Embryonic facial prominence (tissue), 1 donor: ENCODE results near the gene SEZ6L2.
A peak's percentile ranks its signal among the peaks of the same experiment; 100 is the strongest.
"Not testable (repeated sequence)": the region's sequence is repeated elsewhere in the genome, so short reads cannot be mapped to it uniquely, and the experiment has no call there.

Experiments
- DNase-seq: peaks from one replicate; pipeline ENCODE4 v3.0.0-alpha.2; 2016; ENCODE audit errors: extremely low spot score

The SEZ6L2 gene

DNA sequence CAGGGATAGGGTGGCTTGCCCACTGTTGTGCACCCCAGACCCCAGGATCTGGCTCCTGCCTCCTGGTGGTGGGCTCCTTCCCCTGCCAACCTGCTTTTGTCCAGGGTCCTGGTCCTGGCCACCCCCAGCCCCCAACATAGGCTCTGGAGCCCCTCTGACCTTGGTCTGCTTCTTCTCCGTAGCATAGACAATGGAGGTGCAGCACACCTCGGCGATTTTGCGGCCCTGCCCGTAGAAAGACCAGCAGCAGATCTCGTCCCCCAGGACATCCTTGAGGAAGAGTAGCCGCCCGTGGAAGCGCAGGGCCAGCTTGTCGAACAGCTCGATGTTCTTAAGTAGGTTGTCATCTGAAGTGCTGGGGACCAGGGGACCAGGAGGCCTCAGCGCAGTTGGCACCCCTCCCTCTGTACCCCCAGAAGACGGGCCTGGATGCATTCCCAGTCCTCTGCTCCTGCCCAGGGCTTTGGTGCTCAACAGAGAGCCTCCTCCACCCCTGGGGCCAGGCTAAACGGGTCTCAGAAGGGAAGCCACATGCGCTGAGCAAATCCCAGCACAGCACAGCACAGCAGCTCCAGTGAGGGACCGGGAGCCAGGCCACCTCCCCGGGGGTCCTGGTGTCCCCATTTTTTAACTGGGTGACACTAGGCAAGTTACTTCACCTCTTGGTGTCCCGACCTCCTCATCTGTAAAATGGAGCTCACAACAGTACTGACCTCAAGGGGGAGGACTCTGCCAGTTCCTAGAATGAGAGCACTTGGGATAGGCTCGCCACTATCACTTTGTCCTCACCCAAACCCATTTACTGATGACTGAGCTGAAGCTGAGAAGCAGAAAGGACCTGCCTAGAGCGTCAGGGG, 11.7 kb upstream of the SEZ6L2 start:
- DNase-seq, result no peak

- not testable (repeated sequence) for DNase-seq
Measured at GRCh38 chr16:29909851-29910250, 10.5 kb upstream of the SEZ6L2 start.

- DNase-seq, result no peak
Measured at GRCh38 chr16:29909391-29909790, 10.0 kb upstream of the SEZ6L2 start.

GRCh38 chr16:29908719-29909220, 9.4 kb upstream of the SEZ6L2 start:
- no peak for DNase-seq

DNA sequence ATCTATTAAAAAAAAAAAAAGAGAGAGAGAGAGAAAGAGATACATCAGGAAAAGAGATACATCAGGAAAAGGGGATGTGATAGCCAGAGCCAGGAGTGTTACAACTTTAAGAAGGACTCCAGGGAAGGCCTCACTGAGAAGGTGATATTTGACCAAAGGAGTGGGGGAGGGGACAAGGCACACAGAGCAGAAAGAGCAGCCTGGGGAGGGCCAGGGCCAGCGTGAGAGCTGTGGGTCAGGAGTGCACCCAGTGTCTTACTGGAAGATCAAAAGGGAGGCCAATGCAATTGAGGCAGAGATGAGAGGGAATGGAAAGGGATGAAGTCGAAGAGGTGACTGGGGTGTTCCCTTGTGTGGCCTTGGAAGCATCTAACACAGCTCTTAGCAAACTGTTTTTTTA, 8.6 kb upstream of the SEZ6L2 start:
- DNase-seq, result no peak

DNA sequence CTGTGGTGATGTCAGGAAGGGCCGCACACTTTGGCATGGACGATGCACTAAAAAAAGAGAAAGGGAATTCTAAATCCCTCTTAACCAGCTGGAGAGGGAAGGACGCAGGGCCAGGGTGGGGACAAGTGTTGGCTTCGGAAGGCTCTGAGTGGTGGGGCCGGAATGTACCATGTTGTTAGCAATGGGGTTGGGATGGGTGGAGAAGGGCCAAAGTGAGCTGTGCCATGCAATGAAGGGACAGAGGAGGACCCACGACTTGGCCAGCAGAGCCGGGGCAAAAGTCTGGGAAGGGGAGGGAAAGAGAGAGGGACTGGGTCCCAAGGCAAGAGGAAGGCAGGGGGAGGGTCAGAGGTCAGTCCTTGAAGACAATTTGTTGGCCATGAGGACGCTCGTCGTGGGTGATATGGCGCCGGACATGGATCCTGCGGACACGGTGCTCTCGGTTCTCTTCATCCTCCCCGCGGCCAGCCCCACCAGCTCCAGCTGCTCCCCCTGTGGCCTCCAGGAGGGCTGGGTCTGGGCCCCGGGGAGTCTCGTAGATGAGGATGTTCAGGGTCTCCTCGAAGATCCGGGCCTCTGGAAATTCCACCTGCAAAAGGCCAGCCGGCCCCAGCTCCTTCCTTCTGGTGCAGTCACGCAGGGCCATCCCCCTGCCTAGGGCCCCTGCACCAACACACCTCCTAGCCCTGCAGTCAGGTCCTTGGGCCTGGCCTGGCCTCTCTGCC, 7.3 kb upstream of the SEZ6L2 start:
- no peak for DNase-seq

GRCh38 chr16:29905668-29906067, 6.3 kb upstream of the SEZ6L2 start:
- no peak for DNase-seq

DNA sequence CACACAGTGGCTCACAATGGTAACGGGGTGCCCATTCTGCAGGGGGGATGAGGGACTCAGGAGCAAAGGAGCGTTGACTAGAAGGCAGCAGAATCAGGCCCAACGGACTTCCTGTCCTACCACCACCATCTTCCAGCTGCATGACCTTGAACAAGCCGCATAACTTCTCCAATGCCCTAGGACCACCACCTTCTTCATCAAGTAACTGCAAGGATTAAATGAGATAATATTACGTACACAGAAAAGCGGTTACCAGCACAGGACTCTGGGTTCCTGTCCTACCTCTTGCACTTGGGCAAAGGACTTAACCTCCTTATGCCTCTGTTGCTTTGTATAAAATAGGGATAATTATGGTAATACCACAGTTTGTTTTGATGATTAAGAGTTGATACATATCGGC, 5.6 kb upstream of the SEZ6L2 start:
- DNase-seq, result no peak

- DNase-seq, result no peak
Measured at GRCh38 chr16:29903590-29903989, 4.2 kb upstream of the SEZ6L2 start.

- DNase-seq, result no peak
Measured at GRCh38 chr16:29901607-29901945, 2.2 kb upstream of the SEZ6L2 start.

GRCh38 chr16:29900888-29901606, 1.7 kb upstream of the SEZ6L2 start:
- no peak for DNase-seq

DNA sequence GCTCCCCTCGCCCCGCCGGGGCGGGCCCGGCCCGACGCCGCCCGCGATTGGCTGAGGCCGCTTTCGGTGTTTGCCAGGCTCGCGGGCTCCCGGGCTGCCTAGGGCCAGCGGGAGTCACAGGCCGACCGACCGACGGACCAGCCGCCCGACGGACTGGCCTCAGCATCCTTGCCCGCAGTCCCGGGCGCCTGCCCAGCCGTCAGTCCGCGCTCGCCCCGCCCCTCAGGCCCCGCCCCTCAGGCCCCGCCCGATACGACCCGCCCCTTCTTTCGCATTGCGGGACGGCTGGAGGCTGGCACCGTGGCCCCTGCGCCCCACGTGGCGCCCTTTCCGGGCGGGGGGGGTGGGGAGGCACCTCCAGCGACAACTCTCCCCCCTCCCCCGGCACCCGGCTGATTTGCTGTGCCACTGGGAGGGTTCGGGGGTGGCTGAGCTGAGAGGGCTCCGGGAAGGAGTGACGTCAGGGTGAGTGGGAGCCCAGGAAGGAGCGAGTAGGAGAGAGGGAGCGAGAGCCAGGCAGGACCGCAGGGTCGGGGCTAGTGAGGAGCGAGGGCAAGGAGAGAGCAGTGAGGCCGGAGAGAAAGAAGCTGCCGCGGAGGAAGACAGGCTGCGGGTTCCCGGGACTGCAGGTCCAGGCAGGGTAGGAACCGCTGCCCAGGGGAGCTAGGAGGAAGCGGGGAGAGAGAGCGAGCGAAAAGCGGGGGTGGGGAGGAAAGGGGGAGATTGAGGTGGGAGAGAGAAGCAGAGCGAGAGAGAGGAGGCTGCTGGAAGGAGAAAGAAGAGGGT, 945 bp upstream of the SEZ6L2 start, which contains the start of gene ASPHD1:
TSS of gene ASPHD1 (plus strand) at position 387 of the 786 bp plus-strand sequence. CDS start 484 bp downstream, outside the sequence.
- DNase-seq, result peak; percentile 19

- no peak for DNase-seq
Measured at GRCh38 chr16:29898804-29899515, 390 bp downstream of the SEZ6L2 start.

GRCh38 chr16:29898135-29898803, 1.1 kb downstream of the SEZ6L2 start:
- no peak for DNase-seq

- no peak for DNase-seq
Measured at GRCh38 chr16:29897333-29897732, 2.0 kb downstream of the SEZ6L2 start.

DNA sequence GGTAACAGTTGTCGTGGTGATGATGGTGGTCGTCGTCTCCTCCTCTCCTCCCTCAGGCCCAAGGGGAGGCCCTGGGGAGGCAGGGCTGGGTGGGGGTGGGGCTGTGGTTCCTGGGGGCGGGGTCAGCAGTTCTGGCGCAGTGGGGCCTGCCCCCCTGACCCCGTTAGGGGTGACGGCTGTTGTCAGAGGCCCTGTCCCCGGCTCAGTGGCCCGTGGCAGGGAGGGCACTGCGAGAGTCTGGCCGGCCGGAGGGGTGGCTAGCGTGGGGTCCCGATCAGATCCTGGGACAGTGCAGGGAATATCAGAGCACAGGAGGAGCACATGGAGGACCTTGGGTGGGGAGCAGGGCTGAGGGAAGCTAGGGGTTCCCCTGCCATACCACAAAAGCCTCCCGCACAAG, 2.5 kb downstream of the SEZ6L2 start:
- no peak for DNase-seq

DNA sequence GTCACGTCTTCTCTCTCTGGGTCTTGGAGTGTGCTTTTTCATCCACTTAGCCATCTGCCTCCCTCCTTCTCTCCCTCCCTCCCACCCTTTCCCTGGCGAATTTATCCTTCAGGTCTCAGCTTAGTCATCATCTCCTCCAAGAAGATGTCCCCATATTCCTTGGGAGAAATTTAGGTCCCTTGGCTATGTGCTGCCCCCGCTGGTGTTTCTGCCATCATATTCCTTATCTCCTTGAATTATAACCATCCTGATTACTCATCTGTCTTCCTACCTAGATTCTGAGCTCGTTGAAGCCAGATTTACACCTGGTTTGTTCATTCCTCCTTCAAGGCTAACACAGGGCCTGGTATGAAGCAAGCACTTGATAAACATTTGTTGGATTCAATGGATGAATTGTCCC, 5.0 kb downstream of the SEZ6L2 start:
- DNase-seq, result no peak

DNA sequence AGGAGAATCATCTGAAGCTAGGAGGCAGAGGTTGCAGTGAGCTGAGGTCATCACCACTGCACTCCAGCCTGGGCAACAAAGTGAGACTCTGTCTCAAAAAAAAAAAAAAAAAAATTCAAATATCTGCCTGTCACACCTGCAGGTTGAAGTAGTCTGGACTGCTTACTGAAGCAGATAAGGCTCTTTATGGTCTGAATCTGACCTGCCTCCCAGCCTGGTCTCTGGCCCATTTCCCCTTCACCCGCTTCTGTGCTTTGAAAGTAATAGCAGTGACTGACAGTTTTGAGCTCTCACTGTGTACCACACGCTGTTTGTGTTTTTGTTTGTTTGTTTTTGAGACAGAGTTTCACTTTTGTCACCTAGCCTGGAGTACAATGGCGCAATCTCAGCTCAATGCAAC, 5.8 kb downstream of the SEZ6L2 start:
- DNase-seq, result no peak

DNA sequence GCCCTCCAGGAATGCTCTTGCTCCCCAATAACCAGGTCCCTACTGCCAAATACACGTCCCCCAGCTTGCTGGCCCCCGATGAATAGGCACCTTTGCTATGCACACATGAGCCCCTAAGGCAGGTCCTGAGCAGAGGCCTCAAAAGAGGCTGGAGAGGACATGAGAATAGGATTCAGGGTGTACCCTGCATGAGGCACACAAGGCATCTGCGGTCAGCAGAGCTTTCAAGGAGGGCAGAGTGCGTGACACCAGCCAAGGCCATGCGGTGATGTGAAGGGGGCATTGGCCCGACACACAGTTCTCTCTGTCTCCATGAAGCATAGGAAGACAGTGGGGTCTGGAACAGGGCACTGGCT, 6.9 kb downstream of the SEZ6L2 start:
- no peak for DNase-seq
